ENCODE data around the gene THADA. TPM values are rescaled to one million over a fixed set of nuclear protein-coding genes. Genes with fewer than 3 reads are reported as not detected.

Gene THADA
- total RNA-seq, 2 experiments from 2014 or later: 34.5 to 35.2 TPM

GRCh38 chr2:43513216-43513615 lies 82.6 kb downstream of the THADA start:
- peaks cover 25% of the 10 kb centered on the region for H3K36me3 Mint-ChIP-seq
- H3K27me3 Mint-ChIP-seq: no peaks in the 10 kb centered on the region
- H3K27ac Mint-ChIP-seq: no peak overlapping the region
- DNase-seq: no peak
- peaks cover 18% of the 10 kb centered on the region for H3K4me1 Mint-ChIP-seq
- H3K4me3 Mint-ChIP-seq: no peak overlapping the region
- H3K9me3 Mint-ChIP-seq: no peaks in the 10 kb centered on the region

- Mint-ChIP-seq H3K27ac (no peak overlapping the region), H3K4me3 (no peak overlapping the region), H3K4me1 (peaks cover 26% of the 10 kb centered on the region), H3K9me3 (no peaks in the 10 kb centered on the region), H3K27me3 (no peaks in the 10 kb centered on the region), H3K36me3 (peaks cover 29% of the 10 kb centered on the region)
- DNase-seq: no peak
These were observed 84.6 kb downstream of the THADA start for GRCh38 chr2:43511199-43511598.

GRCh38 chr2:43509886-43510285 lies 86.0 kb downstream of the THADA start:
- Mint-ChIP-seq H3K4me1 (peaks cover 22% of the 10 kb centered on the region), H3K9me3 (no peaks in the 10 kb centered on the region), H3K4me3 (no peak overlapping the region), H3K36me3 (peaks cover 30% of the 10 kb centered on the region), H3K27me3 (no peaks in the 10 kb centered on the region), H3K27ac (no peak overlapping the region)
- DNase-seq: no peak

GRCh38 chr2:43508209-43508608 lies 87.6 kb downstream of the THADA start:
- Mint-ChIP-seq H3K27me3 (no peaks in the 10 kb centered on the region), H3K27ac (peak overlapping the region; percentile 40), H3K4me3 (no peak overlapping the region), H3K9me3 (no peaks in the 10 kb centered on the region), H3K36me3 (peaks cover 32% of the 10 kb centered on the region), H3K4me1 (peaks cover 23% of the 10 kb centered on the region)
- DNase-seq: peak; percentile 2

GRCh38 chr2:43507137-43507536 lies 88.7 kb downstream of the THADA start:
- Mint-ChIP-seq H3K9me3 (no peaks in the 10 kb centered on the region), H3K4me3 (no peak overlapping the region), H3K27me3 (no peaks in the 10 kb centered on the region), H3K4me1 (peaks cover 26% of the 10 kb centered on the region), H3K27ac (peak overlapping the region; percentile 47), H3K36me3 (peaks cover 23% of the 10 kb centered on the region)
- no peak for DNase-seq

- Mint-ChIP-seq H3K27ac (no peak overlapping the region), H3K4me1 (peaks cover 1% of the 10 kb centered on the region), H3K36me3 (peaks cover 20% of the 10 kb centered on the region), H3K9me3 (no peaks in the 10 kb centered on the region), H3K4me3 (no peak overlapping the region), H3K27me3 (no peaks in the 10 kb centered on the region)
- no peak for DNase-seq
These were observed 100.1 kb downstream of the THADA start for GRCh38 chr2:43495727-43496126.

GRCh38 chr2:43493954-43494353 lies 101.9 kb downstream of the THADA start:
- no peak for DNase-seq
- H3K4me3 Mint-ChIP-seq: no peak overlapping the region
- H3K36me3 Mint-ChIP-seq: peaks cover 20% of the 10 kb centered on the region
- no peak overlapping the region for H3K27ac Mint-ChIP-seq
- no peaks in the 10 kb centered on the region for H3K9me3 Mint-ChIP-seq
- no peaks in the 10 kb centered on the region for H3K27me3 Mint-ChIP-seq
- H3K4me1 Mint-ChIP-seq: peaks cover 7% of the 10 kb centered on the region

- Mint-ChIP-seq H3K9me3 (no peaks in the 10 kb centered on the region), H3K4me1 (peaks cover 7% of the 10 kb centered on the region), H3K4me3 (no peak overlapping the region), H3K27ac (no peak overlapping the region), H3K27me3 (no peaks in the 10 kb centered on the region), H3K36me3 (peaks cover 12% of the 10 kb centered on the region)
- no peak for DNase-seq
These were observed 104.7 kb downstream of the THADA start for GRCh38 chr2:43491065-43491639.

GRCh38 chr2:43490252-43490786 lies 105.5 kb downstream of the THADA start:
- peaks cover 7% of the 10 kb centered on the region for H3K4me1 Mint-ChIP-seq
- no peak overlapping the region for H3K27ac Mint-ChIP-seq
- H3K27me3 Mint-ChIP-seq: no peaks in the 10 kb centered on the region
- no peak overlapping the region for H3K4me3 Mint-ChIP-seq
- H3K9me3 Mint-ChIP-seq: no peaks in the 10 kb centered on the region
- no peak for DNase-seq
- peaks cover 12% of the 10 kb centered on the region for H3K36me3 Mint-ChIP-seq

- no peak overlapping the region for H3K27ac Mint-ChIP-seq
These were observed 107.1 kb downstream of the THADA start for GRCh38 chr2:43488737-43489136.

GRCh38 chr2:43486603-43487002 lies 109.2 kb downstream of the THADA start:
- no peaks in the 10 kb centered on the region for H3K9me3 Mint-ChIP-seq
- H3K27ac Mint-ChIP-seq: no peak overlapping the region
- H3K4me1 Mint-ChIP-seq: peaks cover 7% of the 10 kb centered on the region
- H3K36me3 Mint-ChIP-seq: no peaks in the 10 kb centered on the region
- no peak overlapping the region for H3K4me3 Mint-ChIP-seq
- DNase-seq: no peak
- no peaks in the 10 kb centered on the region for H3K27me3 Mint-ChIP-seq

More at GRCh38 chr2:43488737-43489136, 107.1 kb downstream of the THADA start:
- no peaks in the 10 kb centered on the region for H3K27me3 Mint-ChIP-seq
- DNase-seq: no peak
- H3K36me3 Mint-ChIP-seq: peaks cover 5% of the 10 kb centered on the region
- peaks cover 7% of the 10 kb centered on the region for H3K4me1 Mint-ChIP-seq
- H3K4me3 Mint-ChIP-seq: no peak overlapping the region
- H3K9me3 Mint-ChIP-seq: no peaks in the 10 kb centered on the region

- no peaks in the 10 kb centered on the region for H3K9me3 Mint-ChIP-seq
- H3K36me3 Mint-ChIP-seq: peaks cover 2% of the 10 kb centered on the region
- H3K4me1 Mint-ChIP-seq: no peaks in the 10 kb centered on the region
- no peaks in the 10 kb centered on the region for H3K27me3 Mint-ChIP-seq
- no peak overlapping the region for H3K27ac Mint-ChIP-seq
- no peak for DNase-seq
- H3K4me3 Mint-ChIP-seq: no peak overlapping the region
These were observed 111.4 kb downstream of the THADA start for GRCh38 chr2:43484323-43484930.

- no peak for DNase-seq
These were observed 112.9 kb downstream of the THADA start for GRCh38 chr2:43482961-43483360.

GRCh38 chr2:43481927-43482542 lies 113.8 kb downstream of the THADA start:
- no peaks in the 10 kb centered on the region for H3K9me3 Mint-ChIP-seq
- no peaks in the 10 kb centered on the region for H3K27me3 Mint-ChIP-seq
- no peak overlapping the region for H3K27ac Mint-ChIP-seq
- no peak overlapping the region for H3K4me3 Mint-ChIP-seq
- peaks cover 4% of the 10 kb centered on the region for H3K36me3 Mint-ChIP-seq
- H3K4me1 Mint-ChIP-seq: no peaks in the 10 kb centered on the region
- no peak for DNase-seq

More at GRCh38 chr2:43482961-43483360, 112.9 kb downstream of the THADA start:
- Mint-ChIP-seq H3K36me3 (peaks cover 2% of the 10 kb centered on the region), H3K9me3 (no peaks in the 10 kb centered on the region), H3K4me1 (no peaks in the 10 kb centered on the region), H3K27me3 (no peaks in the 10 kb centered on the region), H3K4me3 (no peak overlapping the region), H3K27ac (no peak overlapping the region)

- no peaks in the 10 kb centered on the region for H3K9me3 Mint-ChIP-seq
- no peak for DNase-seq
- H3K4me1 Mint-ChIP-seq: no peaks in the 10 kb centered on the region
- no peak overlapping the region for H3K27ac Mint-ChIP-seq
- peaks cover 4% of the 10 kb centered on the region for H3K36me3 Mint-ChIP-seq
- H3K4me3 Mint-ChIP-seq: no peak overlapping the region
- H3K27me3 Mint-ChIP-seq: no peaks in the 10 kb centered on the region
These were observed 115.0 kb downstream of the THADA start for GRCh38 chr2:43480874-43481273.

Data from activated naive CD8-positive, alpha-beta T cell treated with anti-CD3 and anti-CD28 coated beads for 36 hours (primary cell).